Lower leg skin (tissue), 3 donors: ENCODE measurements around the gene CAPN8.

Experiments used
- CTCF ChIP-seq, 3 donors: fragments of 450-650 bp; IDR thresholded peaks; one replicate each; pipeline ENCODE4 v1.5.1; 2016; ENCODE audit warnings: antibody characterized with exemption in 3 of 3, mild to moderate bottlenecking in 3 of 3, moderate library complexity in 2 of 3
- POLR2A ChIP-seq, 2 donors: fragments of 450-650 bp; IDR thresholded peaks; one replicate each; pipeline ENCODE4 v1.6.1; 2016 to 2017; ENCODE audit warnings: antibody characterized with exemption in 2 of 2, mild to moderate bottlenecking in 1 of 2, moderate library complexity in 1 of 2

DNA sequence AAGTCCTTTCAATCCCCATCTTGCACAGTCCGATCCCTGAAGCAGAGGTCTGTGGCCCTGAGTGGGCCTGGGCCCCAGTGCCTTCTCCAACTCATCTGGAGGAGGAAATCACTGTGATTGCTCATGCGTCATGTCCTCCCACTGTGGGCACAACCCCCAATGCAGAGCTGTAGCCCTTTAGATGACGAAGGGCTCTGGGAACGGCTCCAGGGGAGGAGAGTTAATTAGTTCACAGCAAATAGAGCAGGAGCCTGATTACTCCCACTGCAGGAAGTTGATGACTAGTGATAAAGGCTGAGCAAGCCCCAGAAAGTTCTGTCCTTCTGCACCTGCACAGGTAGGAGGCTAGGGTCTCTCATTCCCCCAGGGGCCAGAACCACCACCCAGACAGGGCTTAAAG lies 160.8 kb downstream of the CAPN8 start:
- TF ChIP-seq CTCF (IDR thresholded peaks at IDR 0.05) (no peak), POLR2A (IDR thresholded peaks at IDR 0.05) (no peak)
